Stimulated activated CD8-positive, alpha-beta memory T cell treated with anti-CD3 and anti-CD28 coated beads, Interleukin-12 subunit alpha, Interleukin-12 subunit beta, amount 100 ng/mL, for 24 hours (primary cell): ENCODE results near the gene MCM3AP.

Source experiments
- DNase-seq: peaks from one replicate; pipeline ENCODE4 v3.0.0-alpha.2; 2020; ENCODE audit errors: extremely low read depth

MCM3AP gene

DNA sequence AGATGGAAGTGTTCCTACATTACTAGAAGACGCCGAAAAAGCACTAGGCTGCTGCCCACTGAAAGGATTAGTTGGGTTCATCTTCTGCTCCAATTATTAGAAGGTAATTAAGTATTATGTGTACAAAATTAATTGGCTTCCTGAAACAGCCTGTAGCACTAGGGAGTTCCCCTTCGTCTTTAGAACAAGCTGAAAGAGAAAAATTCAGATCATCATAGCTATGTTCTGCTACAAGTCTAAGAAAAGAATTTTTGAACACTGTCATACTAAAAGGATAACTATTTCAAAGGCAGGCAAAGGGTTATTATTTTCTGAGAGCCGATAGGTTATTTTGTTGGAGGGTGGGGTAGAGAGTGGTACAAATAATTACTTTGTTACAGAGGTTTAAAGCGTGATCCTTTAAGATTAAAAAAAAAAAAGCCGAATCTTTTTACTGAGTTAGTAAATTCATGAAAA lies at the start of gene MCM3AP:
Gene MCM3AP, minus strand, starts transcription at position 406 of the 456 bp plus-strand sequence. Its CDS starts 325 bp downstream, at position 81.
- no peak for DNase-seq

GRCh38 chr21:46334351-46335140 lies 49.1 kb upstream of the MCM3AP start:
- no peak for DNase-seq

DNA sequence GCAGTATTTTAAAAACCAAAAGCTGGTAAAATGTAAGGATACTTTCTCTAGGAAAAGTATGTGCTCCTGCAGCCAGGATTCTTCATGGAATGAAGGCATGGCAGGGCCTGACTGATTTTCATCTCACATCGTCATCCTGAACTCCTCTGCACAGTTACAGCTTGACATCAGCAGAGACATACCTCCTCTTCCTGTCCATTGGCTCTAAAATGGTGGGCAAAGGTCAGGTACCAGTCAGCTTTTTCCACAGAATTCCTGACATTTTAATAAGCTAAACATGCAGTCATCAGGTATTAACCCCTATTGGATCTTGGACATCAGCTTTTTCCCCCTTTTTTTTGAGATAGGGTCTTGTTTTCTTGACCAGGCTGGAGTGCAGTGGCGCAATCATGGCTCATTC lies 44.4 kb upstream of the MCM3AP start:
- DNase-seq = no peak

- no peak for DNase-seq
Observed at GRCh38 chr21:46328151-46328550, 42.7 kb upstream of the MCM3AP start.

DNA sequence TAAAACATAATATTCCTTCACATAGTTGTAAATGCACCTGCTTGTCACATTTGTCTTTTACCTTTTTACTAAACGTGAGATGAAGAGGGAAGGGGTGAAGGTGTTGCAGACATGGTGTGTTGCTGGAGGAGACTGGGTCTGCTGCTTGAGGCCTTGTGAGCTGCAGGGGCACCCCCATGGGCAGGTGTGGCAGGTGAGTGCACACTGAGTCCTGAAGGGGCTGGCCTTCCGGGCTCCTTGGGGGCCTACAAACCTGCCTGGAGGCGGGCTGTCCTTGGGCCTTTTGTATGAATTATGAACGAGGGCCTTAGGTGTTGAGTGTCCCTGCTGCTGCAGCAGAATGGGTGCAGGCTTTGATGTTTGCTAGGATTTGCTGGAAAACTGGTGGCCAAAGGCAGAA lies 42.3 kb upstream of the MCM3AP start:
- DNase-seq = no peak

GRCh38 chr21:46326110-46326703 lies 40.8 kb upstream of the MCM3AP start:
- DNase-seq = no peak

DNA sequence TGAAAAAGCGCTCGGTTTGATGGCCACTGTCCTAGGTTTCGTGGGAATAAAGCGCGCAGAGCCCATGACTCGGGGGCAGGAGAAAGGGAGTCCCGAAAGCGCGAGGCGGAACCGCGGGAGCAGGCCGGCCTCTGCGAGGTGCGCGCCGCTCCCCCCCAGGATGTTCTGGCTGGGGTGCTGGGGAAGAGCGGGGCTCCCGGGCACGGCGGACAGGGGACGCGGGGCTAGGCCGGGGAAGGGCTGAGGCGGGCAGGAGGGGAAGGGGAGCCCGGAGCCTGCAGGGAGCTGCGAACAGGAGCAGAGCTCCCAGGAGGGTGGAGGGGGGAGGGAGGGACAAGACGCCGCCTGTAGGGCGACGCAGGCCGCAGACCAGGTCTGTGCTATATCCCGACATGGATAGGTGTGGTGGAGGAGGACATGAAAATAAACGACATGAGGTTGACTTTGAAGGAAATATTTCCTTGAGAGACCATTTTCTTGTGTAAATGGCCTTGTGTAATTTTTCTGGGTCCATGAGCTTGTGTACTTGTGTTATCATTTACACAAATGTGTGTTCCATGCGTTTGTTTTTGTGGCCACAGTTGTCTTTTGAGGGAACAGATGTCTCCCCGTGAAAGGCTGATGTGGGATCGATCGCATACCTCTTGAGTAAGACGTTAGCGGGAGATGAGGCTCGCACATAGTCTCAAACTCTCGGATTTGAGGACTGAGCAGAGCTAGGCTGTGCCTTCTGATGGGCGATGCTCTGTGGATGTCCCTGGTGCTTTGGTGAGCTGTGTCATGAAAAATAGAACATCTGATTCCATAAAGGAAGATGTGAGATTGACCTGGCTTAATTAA lies 39.9 kb upstream of the MCM3AP start:
- no peak for DNase-seq

GRCh38 chr21:46324390-46325072 lies 39.1 kb upstream of the MCM3AP start:
- DNase-seq = peak; percentile 78

- peak; percentile 90 for DNase-seq
Observed at GRCh38 chr21:46323710-46324389, 38.4 kb upstream of the MCM3AP start, which contains the start of the genes C21orf58 and PCNT. Gene C21orf58, minus strand, starts transcription at chr21:46323870. Its CDS starts 1,132 bp downstream, at chr21:46322738. Gene PCNT, plus strand, starts transcription at chr21:46324156. Its CDS starts 73 bp downstream, at chr21:46324229.

DNA sequence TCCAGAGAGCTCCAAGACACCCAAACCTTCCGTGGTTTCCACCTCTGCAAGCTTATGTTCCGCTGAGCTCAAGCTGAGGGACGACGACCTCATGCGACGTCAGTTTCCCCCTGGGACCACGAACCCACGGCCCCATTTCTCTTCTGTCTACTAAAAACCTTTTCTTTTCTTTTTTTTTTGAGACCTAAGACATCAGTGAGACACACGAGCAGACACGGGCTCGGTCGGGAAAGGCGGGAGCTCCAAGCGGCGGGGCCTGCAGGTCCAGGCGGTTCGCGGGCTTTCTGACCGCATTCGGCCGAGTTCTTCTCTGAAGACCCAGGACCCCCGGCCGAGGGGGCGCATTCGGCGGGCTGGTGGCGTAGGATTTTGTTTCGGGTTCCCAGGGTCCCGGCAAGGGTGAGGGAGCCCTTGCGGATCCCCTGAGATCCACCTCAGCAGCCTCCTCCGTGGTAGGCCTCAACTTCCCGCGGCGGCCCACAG lies 37.9 kb upstream of the MCM3AP start:
- no peak for DNase-seq

DNA sequence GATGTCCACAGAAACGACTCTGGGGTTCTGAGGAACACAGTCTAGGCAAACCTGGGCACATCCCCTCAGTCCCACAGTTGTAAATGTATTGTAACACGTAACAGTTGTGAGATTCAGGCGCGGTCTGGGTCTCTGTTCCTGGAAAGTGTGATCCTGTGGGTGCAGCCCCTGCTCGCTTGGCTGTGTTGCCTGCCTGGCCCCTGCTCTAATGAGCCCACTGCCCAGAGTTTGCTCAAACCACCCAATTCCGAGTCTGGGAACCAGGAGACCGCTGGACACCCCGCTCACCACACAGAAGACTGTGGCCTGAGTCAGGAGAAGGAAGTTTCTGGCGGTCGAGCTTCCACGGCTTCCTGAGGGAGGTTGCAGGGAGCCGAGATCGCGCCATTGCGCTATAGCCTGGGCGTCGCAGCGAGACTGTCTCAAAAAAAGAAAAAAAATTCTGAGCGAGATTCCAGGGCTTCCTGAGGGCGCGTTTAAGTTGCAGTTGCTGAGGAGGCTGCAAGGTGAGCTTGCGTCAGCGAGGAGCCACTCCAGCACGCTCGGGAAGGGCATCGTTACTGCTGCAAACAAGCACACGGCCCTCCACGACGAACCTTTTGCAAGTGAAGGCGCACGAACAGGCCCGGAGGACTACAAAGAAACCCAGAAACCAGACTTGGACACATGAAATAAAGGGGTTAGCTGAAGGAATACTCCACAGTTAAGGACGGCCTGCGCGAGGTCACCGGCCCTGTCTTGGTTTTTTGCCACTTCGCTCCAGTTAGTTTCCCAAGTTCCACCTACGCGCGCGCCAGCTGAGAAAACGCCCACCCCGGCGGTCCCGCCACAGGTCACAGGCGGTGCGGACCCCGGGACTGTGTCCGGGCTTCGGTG lies 37.2 kb upstream of the MCM3AP start:
- DNase-seq = no peak

DNA sequence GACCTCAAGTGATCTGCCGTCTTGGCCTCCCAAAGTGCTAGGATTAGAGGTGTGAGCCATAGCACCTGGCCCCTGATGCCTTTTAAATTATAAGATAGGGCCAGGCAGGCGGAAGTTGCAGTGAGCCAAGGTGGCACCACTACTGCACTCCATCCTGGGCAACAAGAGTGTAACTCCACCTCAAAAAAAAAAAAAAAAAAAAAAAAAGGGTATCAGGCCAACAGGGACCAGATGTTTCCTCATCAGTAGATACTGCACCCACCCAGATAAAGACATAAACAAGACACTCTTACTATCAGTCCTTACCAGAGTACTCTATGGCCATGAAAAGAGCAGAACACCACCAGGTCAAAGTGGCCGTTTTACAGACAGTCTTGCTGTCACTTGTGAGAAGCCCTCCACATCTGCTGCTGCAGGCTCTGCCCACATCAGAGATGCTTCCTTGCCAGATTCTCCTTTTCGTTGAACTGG lies 35.0 kb upstream of the MCM3AP start:
- DNase-seq = no peak

DNA sequence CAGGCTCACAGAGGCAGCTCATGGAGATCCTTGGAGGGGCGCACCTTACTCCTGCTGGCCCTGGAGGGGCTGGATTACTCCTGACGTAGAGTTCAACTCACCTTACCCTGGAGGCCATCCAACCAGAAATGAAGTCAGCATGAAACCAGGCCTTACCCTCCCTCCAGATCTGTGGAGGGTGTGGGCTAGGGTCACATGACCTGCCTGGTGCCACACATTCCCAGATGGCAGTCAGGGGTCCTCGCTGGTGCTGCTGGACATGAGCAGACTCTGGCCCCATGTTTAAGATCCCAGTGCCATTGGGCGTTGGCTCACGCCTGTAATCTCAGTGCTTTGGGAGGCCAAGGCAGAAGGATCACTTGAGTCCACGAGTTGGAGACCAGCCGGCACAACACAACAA lies 33.8 kb upstream of the MCM3AP start:
- no peak for DNase-seq

DNA sequence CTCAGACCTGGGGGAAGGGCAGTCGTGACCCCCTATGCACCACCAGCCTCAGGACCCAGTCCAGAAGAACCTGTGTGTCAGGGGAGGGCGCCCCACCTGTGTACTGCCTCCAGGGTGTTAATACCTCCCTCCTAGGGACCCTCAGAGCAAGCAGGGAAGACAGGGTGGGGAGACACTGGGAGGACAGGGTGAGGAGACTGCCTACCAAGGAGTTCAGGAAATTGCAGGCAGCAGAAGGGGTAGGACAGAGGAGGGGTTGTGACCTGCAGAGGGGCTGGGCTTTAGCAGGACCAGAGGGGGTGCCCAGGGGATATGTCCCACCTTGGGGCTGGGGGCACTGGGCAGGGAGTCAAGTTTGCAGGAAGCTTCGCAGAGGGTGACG lies 33.0 kb upstream of the MCM3AP start:
- no peak for DNase-seq

GRCh38 chr21:46317710-46318463 lies 32.5 kb upstream of the MCM3AP start:
- DNase-seq = no peak

DNA sequence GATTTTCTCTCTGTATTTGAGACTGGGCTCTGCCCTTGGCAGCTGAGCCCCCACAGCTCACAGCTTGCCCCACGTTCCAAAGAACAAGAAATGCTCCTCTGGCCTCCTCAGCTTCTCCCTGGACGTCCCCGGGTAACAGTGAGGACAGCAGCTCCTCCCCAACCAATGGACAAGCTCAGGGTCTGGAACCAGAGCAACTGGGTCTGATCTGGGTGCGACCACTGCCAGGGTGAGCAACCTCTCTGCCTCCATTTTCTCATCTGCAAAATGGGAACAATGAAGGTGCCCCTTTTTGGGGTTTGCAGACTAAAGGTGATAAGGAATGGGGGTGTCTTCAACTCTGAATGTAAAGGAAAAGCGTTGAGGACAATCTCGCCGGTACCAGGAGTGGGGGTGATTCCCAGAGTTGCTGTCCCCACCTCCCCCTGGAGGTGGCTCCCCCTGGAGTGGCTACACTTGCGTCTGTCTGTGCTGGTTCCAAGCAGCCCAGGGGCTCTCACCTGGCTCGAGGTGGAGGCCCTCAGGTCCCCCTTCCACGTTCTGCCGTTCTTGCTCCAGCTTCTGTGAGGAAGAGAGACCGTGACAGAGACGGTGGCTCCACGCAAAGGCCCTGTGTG lies 31.4 kb upstream of the MCM3AP start:
- no peak for DNase-seq

- no peak for DNase-seq
Observed at GRCh38 chr21:46314441-46315020, 29.1 kb upstream of the MCM3AP start.

DNA sequence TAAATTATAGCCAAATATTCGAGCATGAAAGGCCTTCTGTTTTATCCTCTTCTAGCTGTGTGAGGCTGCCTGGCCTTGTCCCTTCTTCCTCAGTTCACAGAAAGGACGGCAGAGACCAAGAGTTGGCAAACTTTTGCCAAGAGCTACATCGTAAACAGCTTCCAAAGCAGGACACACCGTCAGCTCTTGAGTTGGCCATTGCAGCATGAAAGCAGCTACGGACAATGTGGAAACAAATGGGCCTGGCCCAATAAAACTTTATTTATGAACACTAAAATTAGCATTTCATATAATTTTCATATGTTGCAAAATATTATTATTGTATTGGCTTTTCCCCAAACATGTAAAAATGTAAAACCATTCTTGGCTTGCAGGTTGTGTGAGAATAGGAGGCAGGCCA lies 27.5 kb upstream of the MCM3AP start:
- DNase-seq = no peak
